Omental fat pad (tissue), 4 donors: ENCODE data around the gene NUP188. TPM values are rescaled to one million over a fixed set of nuclear protein-coding genes. Genes with fewer than 3 reads are reported as not detected.

Experiments
- ATAC-seq: fragments of 150-250 bp; one replicate; pipeline ENCODE4 v1.9.1; 2016; ENCODE audit warnings: mild to moderate bottlenecking, moderate library complexity; ENCODE audit not compliant: low FRiP score
- DNase-seq: peaks from one replicate; pipeline ENCODE4 v3.0.0-alpha.2; 2019; ENCODE audit warnings: low spot score
- CTCF ChIP-seq, 3 donors: fragments of 450-650 bp; IDR thresholded peaks; one replicate each; pipeline ENCODE4 v1.5.1; 2016 to 2017; ENCODE audit warnings: antibody characterized with exemption in 3 of 3, mild to moderate bottlenecking in 3 of 3, moderate library complexity in 2 of 3
- total RNA-seq, 4 donors: library from RNA; depleted of rRNA; stranded (reverse); fragments of >200 nt; gene quantifications; one replicate each; pipeline ENCODE4 v1.1.0, GENCODE V29; 2016

The NUP188 gene
- total RNA-seq, 4 donors from 2014 or later = 27.2 to 70.6 (median 38.3) TPM

GRCh38 chr9:129007766-129008468 is 60.4 kb downstream of the NUP188 start:
- ATAC-seq (no peak), DNase-seq (no peak)
- no peak for TF ChIP-seq CTCF (IDR thresholded peaks at IDR 0.05)

GRCh38 chr9:129008469-129008965 is 61.0 kb downstream of the NUP188 start:
- DNase-seq (no peak), ATAC-seq (no peak)
- TF ChIP-seq CTCF (IDR thresholded peaks at IDR 0.05) = no peak

GRCh38 chr9:129008986-129009583 is 61.6 kb downstream of the NUP188 start:
- no peak for TF ChIP-seq CTCF (IDR thresholded peaks at IDR 0.05)
- ATAC-seq (no peak), DNase-seq (no peak)

- no peak for TF ChIP-seq CTCF (IDR thresholded peaks at IDR 0.05)
- ATAC-seq (no peak), DNase-seq (no peak)
Observed at GRCh38 chr9:129009584-129010141, 62.2 kb downstream of the NUP188 start.

GRCh38 chr9:129010267-129010975 is 62.9 kb downstream of the NUP188 start:
- DNase-seq = no peak

GRCh38 chr9:129011170-129011569 is 63.7 kb downstream of the NUP188 start:
- TF ChIP-seq CTCF (IDR thresholded peaks at IDR 0.05) = no peak
- no peak for ATAC-seq
- DNase-seq = no peak

More at GRCh38 chr9:129010267-129010975, 62.9 kb downstream of the NUP188 start:
- no peak for ATAC-seq
- TF ChIP-seq CTCF (IDR thresholded peaks at IDR 0.05) = no peak
